Lung (tissue), 12 donors: ENCODE results near the gene TPCN2. TPM values are rescaled to one million over a fixed set of nuclear protein-coding genes. Genes with fewer than 3 reads are reported as not detected.

Experiments used
- ATAC-seq: fragments of 200-7000 bp; cut with Tn5 transposase; one replicate; pipeline ENCODE4 v1.9.1; 2020; ENCODE audit warnings: moderate number of reproducible peaks; ENCODE audit not compliant: insufficient read depth, low FRiP score
- DNase-seq, 3 donors: peaks; one replicate each; pipeline ENCODE4 v3.0.0-alpha.2; 2013 to 2017
- H3K27ac ChIP-seq, 2 donors: one replicate each; pipeline ENCODE4 v1.5.1; 2013; ENCODE audit warnings: mild to moderate bottlenecking in 2 of 2, moderate library complexity in 2 of 2, control low read depth in 1 of 2, inconsistent platforms in 1 of 2, low read depth in 1 of 2, low read length in 1 of 2
- H3K27me3 ChIP-seq, 3 donors: one replicate each; pipeline ENCODE4 v1.5.1; 2013; ENCODE audit warnings: low read length in 2 of 3; ENCODE audit not compliant: control insufficient read depth in 3 of 3, insufficient read depth in 3 of 3
- H3K36me3 ChIP-seq, 4 donors: one replicate each; pipeline ENCODE4 v1.5.1; 2013; ENCODE audit warnings: low read length in 4 of 4, mild to moderate bottlenecking in 1 of 4, moderate library complexity in 1 of 4; ENCODE audit not compliant: control insufficient read depth in 4 of 4, insufficient read depth in 4 of 4
- H3K4me1 ChIP-seq, 5 donors: one replicate each; pipeline ENCODE4 v1.5.1; 2013; ENCODE audit warnings: low read length in 5 of 5, mild to moderate bottlenecking in 2 of 5, moderate library complexity in 1 of 5; ENCODE audit not compliant: control insufficient read depth in 5 of 5, insufficient read depth in 5 of 5
- H3K4me3 ChIP-seq: one replicate; pipeline ENCODE4 v1.5.1; 2013; ENCODE audit warnings: mild to moderate bottlenecking, control low read depth, moderate library complexity
- H3K9ac ChIP-seq, 2 donors: one replicate each; pipeline ENCODE4 v1.5.1; 2013; ENCODE audit warnings: low read length in 2 of 2, control low read depth in 1 of 2; ENCODE audit not compliant: insufficient read depth in 1 of 2
- H3K9me3 ChIP-seq, 4 donors: one replicate each; pipeline ENCODE4 v1.5.1; 2013; ENCODE audit warnings: low read length in 3 of 4, mild to moderate bottlenecking in 1 of 4, moderate library complexity in 1 of 4; ENCODE audit not compliant: control insufficient read depth in 4 of 4, insufficient read depth in 3 of 4
- CTCF ChIP-seq: IDR thresholded peaks from 2 replicates; pipeline ENCODE4 v1.5.1; 2012; ENCODE audit warnings: mild to moderate bottlenecking; ENCODE audit errors: control extremely low read depth, extremely low read depth
- WGBS, 2 donors: extraction: QIAGEN DNeasy Blood & Tissue Kit; methylation state at CpG; one replicate each; pipeline ENCODE4 v1.1.7; 2013; 5-methylcytosine and 5-hydroxymethylcytosine counted together
- polyA plus RNA-seq, 2 donors: library from polyadenylated mRNA; stranded (reverse); fragments of 200-250 nt; gene quantifications; one replicate each; pipeline ENCODE4 v1.2.1, GENCODE V29; 2013
- total RNA-seq, 2 donors: library from RNA; depleted of rRNA in 1 of 2; stranded (reverse); fragments of >200 nt in 1 of 2; gene quantifications; one replicate each; pipeline ENCODE4 v1.2.1, GENCODE V29; 2014 to 2021
- donor health status: control.
- donor health status: control.
- donor health status: Bipolar disorder and iron deficiency.
- donor health status: healthy.
- donor health status: DM: yes; HTN: yes; CAD: no.

TPCN2 gene
- total and polyA plus RNA-seq, 4 donors = 10.0 to 25.0 (median 14.5) TPM

GRCh38 chr11:69121021-69121420 is 72.3 kb downstream of the TPCN2 start:
- no peak for TF ChIP-seq CTCF
- Histone ChIP-seq H3K36me3 (no peaks in the 10 kb centered on the region), H3K4me1 (peaks cover 0 to 25% (median 20%) of the 10 kb centered on the region in 5 donors), H3K4me3 (no peak overlapping the region), H3K9ac (no peak overlapping the region), H3K9me3 (peaks cover 0 to 6% (median 1%) of the 10 kb centered on the region in 4 donors), H3K27ac (no peak overlapping the region), H3K27me3 (no peaks in the 10 kb centered on the region)
- ATAC-seq (no peak), DNase-seq (no peak)
- WGBS, 2 donors = 62 to 73% methylated on average over 9 of the region's 9 CpGs

GRCh38 chr11:69121621-69122325 is 73.0 kb downstream of the TPCN2 start:
- WGBS, 2 donors = 85 to 92% methylated on average over 19 of the region's 19 CpGs
- DNase-seq = no peak
- ATAC-seq = no peak

GRCh38 chr11:69122326-69122629 is 73.5 kb downstream of the TPCN2 start:
- no peak overlapping the region for H3K9ac ChIP-seq
- TF ChIP-seq CTCF = no peak
- ATAC-seq = no peak

More at GRCh38 chr11:69121621-69122325, 73.0 kb downstream of the TPCN2 start:
- H3K27me3 ChIP-seq = no peaks in the 10 kb centered on the region
- no peaks in the 10 kb centered on the region for H3K36me3 ChIP-seq
- TF ChIP-seq CTCF = no peak
- H3K9me3 ChIP-seq = peaks cover 0 to 6% (median 1%) of the 10 kb centered on the region in 4 donors
- H3K4me3 ChIP-seq = no peak overlapping the region
- peaks cover 0 to 30% (median 20%) of the 10 kb centered on the region in 5 donors for H3K4me1 ChIP-seq
- no peak overlapping the region for H3K9ac ChIP-seq
- H3K27ac ChIP-seq = peak overlapping the region in 1 of 2 donors; percentile 57

More at GRCh38 chr11:69122326-69122629, 73.5 kb downstream of the TPCN2 start:
- H3K27ac ChIP-seq = peak overlapping the region in 1 of 2 donors; percentile 57
- peaks cover 0 to 31% (median 20%) of the 10 kb centered on the region in 5 donors for H3K4me1 ChIP-seq
- WGBS, 2 donors = 72 to 86% methylated on average over 9 of the region's 9 CpGs
- H3K36me3 ChIP-seq = no peaks in the 10 kb centered on the region
- no peaks in the 10 kb centered on the region for H3K27me3 ChIP-seq
- no peak for DNase-seq
- peaks cover 0 to 6% (median 1%) of the 10 kb centered on the region in 4 donors for H3K9me3 ChIP-seq
- H3K4me3 ChIP-seq = no peak overlapping the region
